Choroid plexus epithelial cell (primary cell): ENCODE data around the gene EFCAB9.
A peak's percentile ranks its signal among the peaks of the same experiment; 100 is the strongest.
"Not testable (repeated sequence)": the region's sequence is repeated elsewhere in the genome, so short reads cannot be mapped to it uniquely, and the experiment has no call there.

Source experiments
- DNase-seq: peaks from one replicate; pipeline ENCODE4 v3.0.0-alpha.2; 2010; ENCODE audit warnings: low read depth
- H3K4me3 ChIP-seq: 2 replicates; pipeline ENCODE4 v1.5.1; 2011; ENCODE audit warnings: low read depth, mild to moderate bottlenecking, control low read depth, low read length, moderate library complexity
- TF ChIP-seq, protein P1 (sequence below): conservative IDR thresholded peaks from 2 replicates; pipeline ENCODE4 v1.5.1; 2011; ENCODE audit warnings: low read depth, mild to moderate bottlenecking, control low read depth, inconsistent platforms, low read length, moderate library complexity

The EFCAB9 gene

GRCh38 chr5:172200476-172200875, 6.5 kb downstream of the EFCAB9 start:
- TF ChIP-seq, protein P1, sequence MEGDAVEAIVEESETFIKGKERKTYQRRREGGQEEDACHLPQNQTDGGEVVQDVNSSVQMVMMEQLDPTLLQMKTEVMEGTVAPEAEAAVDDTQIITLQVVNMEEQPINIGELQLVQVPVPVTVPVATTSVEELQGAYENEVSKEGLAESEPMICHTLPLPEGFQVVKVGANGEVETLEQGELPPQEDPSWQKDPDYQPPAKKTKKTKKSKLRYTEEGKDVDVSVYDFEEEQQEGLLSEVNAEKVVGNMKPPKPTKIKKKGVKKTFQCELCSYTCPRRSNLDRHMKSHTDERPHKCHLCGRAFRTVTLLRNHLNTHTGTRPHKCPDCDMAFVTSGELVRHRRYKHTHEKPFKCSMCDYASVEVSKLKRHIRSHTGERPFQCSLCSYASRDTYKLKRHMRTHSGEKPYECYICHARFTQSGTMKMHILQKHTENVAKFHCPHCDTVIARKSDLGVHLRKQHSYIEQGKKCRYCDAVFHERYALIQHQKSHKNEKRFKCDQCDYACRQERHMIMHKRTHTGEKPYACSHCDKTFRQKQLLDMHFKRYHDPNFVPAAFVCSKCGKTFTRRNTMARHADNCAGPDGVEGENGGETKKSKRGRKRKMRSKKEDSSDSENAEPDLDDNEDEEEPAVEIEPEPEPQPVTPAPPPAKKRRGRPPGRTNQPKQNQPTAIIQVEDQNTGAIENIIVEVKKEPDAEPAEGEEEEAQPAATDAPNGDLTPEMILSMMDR = no peak
- no peak for DNase-seq

DNA sequence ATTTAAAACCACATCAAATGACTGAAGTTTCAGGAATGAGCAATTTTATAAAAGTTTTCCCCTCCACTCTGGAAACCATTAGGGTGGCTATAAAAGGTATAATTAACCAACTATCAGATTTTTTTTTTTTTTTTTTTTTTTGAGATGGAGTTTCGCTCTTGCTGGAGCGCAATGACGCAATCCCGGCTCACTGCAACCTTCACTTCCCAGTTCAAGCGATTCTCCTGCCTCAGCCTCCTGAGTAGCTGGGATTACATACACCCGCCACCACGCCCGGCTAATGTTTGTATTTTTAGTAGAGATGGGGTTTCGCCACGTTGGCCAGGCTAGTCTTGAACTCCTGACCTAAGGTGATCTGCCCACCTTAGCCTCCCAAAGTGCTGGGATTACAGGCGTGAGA, 12.0 kb downstream of the EFCAB9 start:
- not testable (repeated sequence) for H3K4me3 ChIP-seq, DNase-seq

More at GRCh38 chr5:172200476-172200875, 6.5 kb downstream of the EFCAB9 start:
- no peak overlapping the region for H3K4me3 ChIP-seq

DNA sequence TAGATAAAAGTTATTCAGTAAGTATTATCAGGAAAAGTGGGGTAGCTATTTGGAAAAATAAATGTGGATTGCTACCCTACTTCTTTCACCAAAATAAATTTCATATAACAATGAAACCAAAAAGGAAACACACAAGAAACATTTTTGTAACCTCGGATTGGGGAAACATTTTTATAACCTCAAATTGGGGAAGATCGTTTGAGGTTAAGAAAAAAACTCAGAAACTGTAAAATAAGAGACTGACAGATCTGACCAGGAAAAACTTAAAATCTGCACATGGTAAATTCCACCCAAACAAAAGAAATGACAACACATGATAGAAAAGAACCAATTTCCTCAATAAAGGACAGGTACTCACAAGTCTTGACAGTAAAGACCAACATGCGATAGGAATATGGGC, 13.5 kb downstream of the EFCAB9 start:
- TF ChIP-seq, protein P1 = no peak
- DNase-seq = no peak
- H3K4me3 ChIP-seq = no peak overlapping the region

- no peak for DNase-seq
- TF ChIP-seq, protein P1 = no peak
- H3K4me3 ChIP-seq = no peak overlapping the region
Observed at GRCh38 chr5:172209714-172210113, 15.7 kb downstream of the EFCAB9 start.

DNA sequence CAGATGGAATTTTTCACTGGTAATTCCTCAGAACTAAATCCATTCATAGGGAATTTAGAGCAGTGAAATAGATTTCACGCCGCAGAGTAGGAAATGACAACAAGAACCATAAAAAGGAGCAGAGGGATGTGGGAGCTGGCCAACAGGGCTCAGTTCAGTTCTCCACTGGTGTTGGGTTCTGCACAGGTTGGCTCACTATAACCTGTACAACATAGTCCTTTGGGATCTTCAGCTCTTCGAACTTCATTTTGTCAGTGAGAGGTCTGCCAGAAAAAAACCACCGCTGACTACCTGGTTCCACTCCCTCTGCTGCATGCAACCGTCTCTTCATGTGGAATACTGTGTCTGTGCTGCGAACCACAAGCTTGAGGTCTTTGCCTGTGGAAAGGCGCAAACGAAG, 17.7 kb downstream of the EFCAB9 start:
- DNase-seq = no peak
- TF ChIP-seq, protein P1 = no peak
- no peak overlapping the region for H3K4me3 ChIP-seq

DNA sequence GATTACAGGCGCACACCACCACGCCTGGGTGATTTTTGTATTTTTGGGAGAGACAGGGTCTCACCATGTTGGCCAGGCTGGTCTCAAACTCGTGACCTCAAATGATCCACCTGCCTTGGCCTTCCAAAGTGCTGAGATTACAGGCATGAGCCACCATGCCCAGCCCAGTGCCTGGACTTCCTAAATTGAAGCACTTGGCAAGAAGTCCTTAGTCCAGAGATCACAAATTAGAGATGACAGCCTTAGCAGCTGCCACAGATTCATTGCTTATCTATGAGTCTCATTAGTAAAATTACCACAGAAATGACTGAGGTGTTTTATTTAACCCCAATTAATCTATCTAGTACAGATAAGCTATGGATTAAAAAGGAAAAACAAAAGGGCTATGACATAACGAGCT, 19.2 kb downstream of the EFCAB9 start:
- DNase-seq = no peak
- no peak overlapping the region for H3K4me3 ChIP-seq
- TF ChIP-seq, protein P1 = no peak

- TF ChIP-seq, protein P1 = no peak
- peak; percentile 4 for DNase-seq
- H3K4me3 ChIP-seq = no peak overlapping the region
Observed at GRCh38 chr5:172216345-172216744, 22.4 kb downstream of the EFCAB9 start.

- TF ChIP-seq, protein P1 = no peak
- no peak for DNase-seq
- no peak overlapping the region for H3K4me3 ChIP-seq
Observed at GRCh38 chr5:172219296-172219695, 25.3 kb downstream of the EFCAB9 start.
